HepG2 (cell line): ENCODE data around the gene CDK7. TPM values are rescaled to one million over a fixed set of nuclear protein-coding genes. Genes with fewer than 3 reads are reported as not detected.
A peak's percentile ranks its signal among the peaks of the same experiment; 100 is the strongest.

Source experiments
- ATRX ChIP-seq: sonication (generic); formaldehyde crosslinking; IDR thresholded peaks from 2 replicates; pipeline ENCODE4 v1.4.0; 2020; ENCODE audit warnings: missing genetic modification reagents, borderline replicate concordance
- EHMT2 ChIP-seq: fragments of 200-600 bp; sonication (generic); IDR thresholded peaks from 2 replicates; pipeline ENCODE4 v1.7.0; 2017; ENCODE audit warnings: antibody characterized with exemption, low read depth, low read length, borderline replicate concordance
- ELF4 ChIP-seq: sonication (generic); formaldehyde crosslinking; IDR thresholded peaks from 2 replicates; pipeline ENCODE4 v1.5.0; 2020; ENCODE audit warnings: missing genetic modification reagents, mild to moderate bottlenecking, moderate library complexity, borderline replicate concordance
- GABPA ChIP-seq, 2 experiments: IDR thresholded peaks; 2 replicates each; pipeline ENCODE4 v1.6.1; 2011 to 2016; ENCODE audit warnings: low read depth in 2 of 2, low read length in 1 of 2, missing biosample characterization in 1 of 2, missing genetic modification characterization in 1 of 2
- HNRNPK ChIP-seq: fragments of 200-400 bp; formaldehyde crosslinking; IDR thresholded peaks from 2 replicates; pipeline ENCODE4 v1.6.1; 2018; ENCODE audit warnings: low read length, low read depth, moderate library complexity, mild to moderate bottlenecking; ENCODE audit not compliant: poor library complexity, severe bottlenecking
- HOXA5 ChIP-seq: sonication (generic); formaldehyde crosslinking; IDR thresholded peaks from 2 replicates; pipeline ENCODE4 v1.4.0; 2020; ENCODE audit warnings: missing genetic modification reagents
- MNT ChIP-seq: fragments of 450-650 bp; IDR thresholded peaks from 2 replicates; pipeline ENCODE4 v1.6.1; 2016
- NFE2L2 ChIP-seq: fragments of 150-350 bp; IDR thresholded peaks from 2 replicates; pipeline ENCODE4 v1.6.1; 2014; ENCODE audit warnings: low read length
- NR2F6 ChIP-seq, 2 experiments: IDR thresholded peaks; 2 replicates each; pipeline ENCODE4 v1.6.1; 2016; ENCODE audit warnings: antibody characterized with exemption in 1 of 2, mild to moderate bottlenecking in 1 of 2
- RELA ChIP-seq: sonication (generic); formaldehyde crosslinking; IDR thresholded peaks from 2 replicates; pipeline ENCODE4 v1.4.0; 2020; ENCODE audit warnings: missing genetic modification reagents
- SNAI1 ChIP-seq: sonication (generic); formaldehyde crosslinking; IDR thresholded peaks from 2 replicates; pipeline ENCODE4 v1.5.0; 2020; ENCODE audit warnings: mild to moderate bottlenecking, missing genetic modification reagents, borderline replicate concordance
- TCF12 ChIP-seq, 2 experiments: fragments of 450-650 bp in 1 of 2; sonication (generic) in 1 of 2; formaldehyde crosslinking in 1 of 2; IDR thresholded peaks; 2 replicates each; pipeline versions ENCODE4 v1.6.1 to v1.8.0; 2017 to 2022; ENCODE audit warnings: antibody characterized with exemption in 1 of 2, mild to moderate bottlenecking in 1 of 2, missing genetic modification reagents in 1 of 2, moderate library complexity in 1 of 2
- TEAD2 ChIP-seq: sonication (generic); formaldehyde crosslinking; IDR thresholded peaks from 2 replicates; pipeline ENCODE4 v1.9.0; 2021; ENCODE audit warnings: missing genetic modification reagents
- TEAD3 ChIP-seq: optimal IDR thresholded peaks from 2 replicates; pipeline ENCODE3; 2016; ENCODE audit warnings: borderline replicate concordance
- TP53 ChIP-seq: sonication (generic); formaldehyde crosslinking; conservative IDR thresholded peaks from 2 replicates; pipeline ENCODE4 v1.4.0; 2020; ENCODE audit warnings: missing genetic modification reagents
- ZFP37 ChIP-seq: sonication (generic); formaldehyde crosslinking; IDR thresholded peaks from 2 replicates; pipeline ENCODE4 v1.4.0; 2020; ENCODE audit warnings: missing genetic modification reagents, borderline replicate concordance
- ZNF549 ChIP-seq: sonication (generic); formaldehyde crosslinking; IDR thresholded peaks from 2 replicates; pipeline ENCODE4 v1.5.0; 2020; ENCODE audit warnings: missing genetic modification reagents
- ZNF556 ChIP-seq: sonication (generic); formaldehyde crosslinking; IDR thresholded peaks from 2 replicates; pipeline ENCODE4 v1.4.0; 2020; ENCODE audit warnings: mild to moderate bottlenecking, missing genetic modification reagents, borderline replicate concordance
- ZNF724P ChIP-seq: sonication (generic); formaldehyde crosslinking; IDR thresholded peaks from 2 replicates; pipeline ENCODE4 v1.8.0; 2022; ENCODE audit warnings: missing genetic modification reagents, borderline replicate concordance
- ZNF747 ChIP-seq: sonication (generic); formaldehyde crosslinking; IDR thresholded peaks from 2 replicates; pipeline ENCODE4 v1.8.1; 2023; ENCODE audit warnings: missing genetic modification reagents, mild to moderate bottlenecking, borderline replicate concordance
- ZNF780A ChIP-seq: sonication (generic); formaldehyde crosslinking; IDR thresholded peaks from 2 replicates; pipeline ENCODE4 v1.8.0; 2022; ENCODE audit warnings: mild to moderate bottlenecking, missing genetic modification reagents, moderate library complexity
- ZNF800 ChIP-seq: sonication (generic); formaldehyde crosslinking; IDR thresholded peaks from 2 replicates; pipeline ENCODE4 v1.4.0; 2020; ENCODE audit warnings: missing genetic modification reagents
- polyA plus RNA-seq, 8 experiments: library from polyadenylated mRNA; depleted of rRNA in 3 of 8; stranded (reverse) in 7 of 8; unstranded in 1 of 8; fragments of >200 nt; fragmentation: Illumina TruSeq in 4 of 8; extraction: Trizol in 4 of 8; gene quantifications; 2 replicates each; pipeline versions ENCODE4 v1.2.1 to v1.2.3, GENCODE V29; 2011 to 2016; ENCODE audit warnings: low read depth in 4 of 8, missing spikeins in 1 of 8, mixed read lengths in 1 of 8; ENCODE audit not compliant: insufficient read depth in 1 of 8
- total RNA-seq, 5 experiments: library from RNA; depleted of rRNA; stranded (reverse); fragments of >200 nt; fragmentation: Illumina TruSeq; extraction: Trizol; gene quantifications; 2 replicates each; pipeline ENCODE4 v1.2.3, GENCODE V29; 2016; ENCODE audit warnings: low read depth in 1 of 5
- TF ChIP-seq, protein P1 (sequence below): IDR thresholded peaks from 2 replicates; pipeline ENCODE4 v1.6.1; 2012; ENCODE audit warnings: inconsistent platforms
- TF ChIP-seq, protein P2 (sequence below): sonication (generic); formaldehyde crosslinking; IDR thresholded peaks from 2 replicates; pipeline ENCODE4 v1.4.0; 2020; ENCODE audit warnings: missing genetic modification reagents; ENCODE audit errors: not compliant biosample characterization

Gene CDK7
- total and polyA plus RNA-seq, 2 of the 13 experiments (the other 11 are each of a cell fraction or from before 2014, with no cell fraction given) = 41.2 to 54.9 TPM

DNA sequence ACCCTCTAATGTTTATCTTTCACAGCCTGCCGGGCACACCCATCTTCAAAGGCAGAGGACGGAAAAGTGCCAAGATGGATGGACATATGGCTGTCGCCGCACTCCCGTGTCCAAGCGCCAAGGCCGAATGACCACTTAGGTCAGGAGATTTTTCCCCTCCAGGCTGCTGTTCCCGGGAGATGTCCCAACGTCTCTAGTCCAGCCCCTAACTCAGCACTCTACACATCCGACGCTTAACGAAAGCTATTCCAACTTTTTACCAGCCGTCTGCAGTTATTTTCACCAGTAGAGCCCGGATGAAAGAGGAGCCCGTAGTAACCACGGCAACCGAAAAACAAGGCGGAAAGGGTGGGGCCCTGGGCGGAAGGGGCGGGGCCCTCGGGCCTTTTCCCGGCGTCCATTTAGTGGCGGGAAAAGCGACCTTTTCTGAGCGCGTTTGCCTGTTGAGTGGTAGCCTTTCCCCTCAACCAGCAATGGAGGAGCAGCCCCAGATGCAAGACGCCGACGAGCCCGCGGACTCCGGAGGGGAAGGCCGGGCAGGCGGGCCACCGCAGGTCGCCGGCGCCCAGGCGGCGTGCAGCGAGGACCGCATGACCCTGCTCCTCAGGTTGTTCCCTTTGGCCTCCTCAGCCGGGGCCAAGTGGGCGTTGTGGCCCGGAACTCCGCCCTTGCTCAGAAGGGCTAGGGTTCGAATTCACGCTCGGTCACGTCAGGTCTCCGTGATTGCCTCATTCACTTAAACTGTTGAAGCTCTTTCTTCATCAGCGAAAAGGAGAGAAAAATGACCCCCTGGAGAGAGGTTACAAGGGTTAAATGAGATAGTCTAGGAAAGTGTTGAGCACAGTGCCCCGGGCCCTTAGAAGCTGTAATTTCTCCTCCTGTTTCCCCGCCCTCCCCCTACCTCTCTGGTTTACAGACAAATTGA lies 45.3 kb upstream of the CDK7 start, which contains the start of gene CENPH (continued):
- TF ChIP-seq ZNF549 (0 out of 2 replicates have a peak, but pooled peaks have one; percentile 51), ZNF800 (CRISPR knock-in tag) (no peak), TEAD3 (CRISPR knock-in tag) (no peak), HNRNPK (no peak), ZNF556 (CRISPR knock-in tag) (peak; percentile 58; the same call in 1 of the 2 replicates), TEAD2 (CRISPR knock-in tag) (peak; percentile 62; the same call in 1 of the 2 replicates), NFE2L2 (no peak; the same call in 1 of the 2 replicates), ELF4 (no peak), TCF12 (IDR thresholded peaks at IDR 0.05) (no peak), TCF12 (CRISPR knock-in tag; IDR thresholded peaks at IDR 0.05) (peak; percentile 68; the same call in 1 of the 2 replicates), MNT (no peak), ZNF780A (CRISPR knock-in tag) (no peak), GABPA (IDR thresholded peaks at IDR 0.05; ENCODE audit: low read depth, low read length) (peak; percentile 72), GABPA (CRISPR knock-in tag; IDR thresholded peaks at IDR 0.05; ENCODE audit: low read depth) (peak; percentile 95), ZNF724P (CRISPR knock-in tag) (peak; percentile 43; the same call in 1 of the 2 replicates), TP53 (peak; percentile 67; the same call in 1 of the 2 replicates), ATRX (CRISPR knock-in tag) (no peak), ZNF747 (CRISPR knock-in tag) (no peak), RELA (CRISPR knock-in tag) (no peak), EHMT2 (no peak), SNAI1 (CRISPR knock-in tag) (0 out of 2 replicates have a peak, but pooled peaks have one; percentile 64), NR2F6 (IDR thresholded peaks at IDR 0.05) (no peak), NR2F6 (CRISPR knock-in tag; IDR thresholded peaks at IDR 0.05) (0 out of 2 replicates have a peak, but pooled peaks have one; percentile 19), ZFP37 (CRISPR knock-in tag) (no peak; the same call in 1 of the 2 replicates), HOXA5 (CRISPR knock-in tag) (peak; percentile 50; the same call in 1 of the 2 replicates)
- TF ChIP-seq, protein P1, sequence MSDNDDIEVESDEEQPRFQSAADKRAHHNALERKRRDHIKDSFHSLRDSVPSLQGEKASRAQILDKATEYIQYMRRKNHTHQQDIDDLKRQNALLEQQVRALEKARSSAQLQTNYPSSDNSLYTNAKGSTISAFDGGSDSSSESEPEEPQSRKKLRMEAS = peak; percentile 85
- TF ChIP-seq, protein P2, sequence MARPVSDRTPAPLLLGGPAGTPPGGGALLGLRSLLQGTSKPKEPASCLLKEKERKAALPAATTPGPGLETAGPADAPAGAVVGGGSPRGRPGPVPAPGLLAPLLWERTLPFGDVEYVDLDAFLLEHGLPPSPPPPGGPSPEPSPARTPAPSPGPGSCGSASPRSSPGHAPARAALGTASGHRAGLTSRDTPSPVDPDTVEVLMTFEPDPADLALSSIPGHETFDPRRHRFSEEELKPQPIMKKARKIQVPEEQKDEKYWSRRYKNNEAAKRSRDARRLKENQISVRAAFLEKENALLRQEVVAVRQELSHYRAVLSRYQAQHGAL (CRISPR knock-in tag) = no peak
